Measurements from ENCODE around the gene SELENOT.
"Not testable (repeated sequence)": the region's sequence is repeated elsewhere in the genome, so short reads cannot be mapped to it uniquely, and the experiment has no call there.

Gene SELENOT

DNA sequence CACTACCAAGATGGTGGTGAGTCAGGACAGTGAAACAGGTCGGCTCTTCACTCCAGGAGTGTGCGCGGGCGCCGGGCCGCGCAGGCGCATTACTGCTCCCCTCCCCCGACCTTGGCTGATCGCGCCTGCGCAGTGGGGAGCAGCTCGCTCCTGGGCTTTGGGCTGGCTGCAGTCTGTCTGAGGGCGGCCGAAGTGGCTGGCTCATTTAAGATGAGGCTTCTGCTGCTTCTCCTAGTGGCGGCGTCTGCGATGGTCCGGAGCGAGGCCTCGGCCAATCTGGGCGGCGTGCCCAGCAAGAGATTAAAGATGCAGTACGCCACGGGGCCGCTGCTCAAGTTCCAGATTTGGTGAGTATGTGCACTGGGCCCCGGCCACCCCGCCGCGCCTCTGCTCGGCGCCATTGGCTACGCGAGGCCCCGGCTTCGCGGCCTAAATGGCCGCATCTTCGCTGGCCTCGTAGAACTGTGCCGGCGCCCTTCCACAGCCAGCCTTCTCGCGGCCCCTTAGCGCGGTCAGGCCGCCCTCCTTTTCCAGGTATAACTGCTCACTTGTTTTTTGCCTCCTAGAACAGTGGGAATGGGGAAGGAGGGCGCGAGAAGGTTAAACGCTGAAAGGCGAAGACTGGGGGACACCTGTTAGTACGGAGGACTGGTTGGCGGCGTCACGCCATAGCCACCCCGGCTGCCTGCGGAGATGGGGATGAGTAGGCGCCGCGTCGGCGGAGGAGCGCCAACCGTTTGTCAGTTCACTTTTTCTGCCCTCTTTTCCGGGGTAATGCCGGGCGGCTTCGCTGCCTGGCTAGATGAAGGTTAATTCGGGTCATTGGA, at the start of gene SELENOT:
Gene SELENOT, plus strand, starts transcription at position 169 of the 827 bp plus-strand sequence. Its CDS starts 42 bp downstream, at position 211.
- peak; percentile 94 for DNase-seq

GRCh38 chr3:150555859-150556436, 47.2 kb upstream of the SELENOT start:
- DNase-seq, result no peak

DNA sequence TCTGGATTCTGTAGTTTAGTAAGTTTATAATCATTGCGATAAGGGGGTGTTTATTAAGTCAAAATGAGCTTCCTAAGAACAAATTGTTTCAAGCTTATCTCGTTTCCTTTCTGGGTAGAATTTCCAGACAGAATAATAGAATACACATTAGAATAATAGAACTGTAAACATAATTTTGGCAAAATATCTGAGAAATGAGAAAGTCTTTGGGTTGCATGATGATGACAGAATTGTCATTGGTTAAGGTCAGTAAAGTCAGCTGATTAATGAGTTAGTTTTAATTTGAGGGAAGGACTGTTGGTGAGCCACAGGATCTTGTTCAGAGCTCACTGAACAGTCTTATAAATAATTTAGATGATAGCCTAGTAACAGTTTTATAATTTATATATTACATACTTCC, 46.3 kb upstream of the SELENOT start:
- no peak for DNase-seq

GRCh38 chr3:150557725-150558124, 45.4 kb upstream of the SELENOT start:
- DNase-seq, result no peak

GRCh38 chr3:150564243-150564642, 38.9 kb upstream of the SELENOT start:
- no peak for DNase-seq

DNA sequence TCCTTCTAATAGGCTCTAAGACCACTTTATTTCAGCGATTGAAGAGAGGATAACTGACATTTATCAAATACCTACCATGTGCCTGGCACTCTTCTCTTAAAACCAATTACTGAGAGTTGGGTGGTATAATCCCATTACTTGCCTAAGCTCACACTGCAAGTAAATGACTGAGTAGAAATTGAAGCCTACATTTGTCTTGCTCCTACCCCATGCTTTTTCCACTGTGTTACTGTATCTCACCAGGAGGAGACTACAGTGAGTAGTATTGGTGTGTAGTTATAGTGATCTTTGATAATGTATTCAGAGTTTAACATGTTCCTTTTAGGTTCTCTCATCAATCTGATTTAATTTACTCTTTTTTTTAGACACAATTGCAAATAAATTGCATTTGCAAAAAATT, 35.8 kb upstream of the SELENOT start:
- DNase-seq, result no peak

DNA sequence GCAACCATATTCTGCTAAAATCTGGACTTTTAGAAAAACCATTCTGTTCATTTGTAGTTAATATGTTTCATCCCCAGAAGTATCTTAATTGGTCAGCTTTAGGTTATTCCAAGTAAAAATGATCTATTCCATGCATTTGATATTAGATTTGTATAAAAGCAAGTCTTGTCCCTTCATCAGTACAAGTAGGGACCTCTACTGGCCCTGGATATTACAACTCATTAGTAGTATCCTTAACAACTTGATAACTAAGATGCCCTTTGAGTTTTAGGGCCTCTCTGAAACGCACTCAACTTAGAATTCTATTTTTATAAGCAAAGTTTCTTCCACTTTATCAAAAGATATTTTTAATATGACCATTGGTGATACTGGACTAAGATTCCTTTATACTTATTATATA, 25.3 kb upstream of the SELENOT start:
- no peak for DNase-seq

DNA sequence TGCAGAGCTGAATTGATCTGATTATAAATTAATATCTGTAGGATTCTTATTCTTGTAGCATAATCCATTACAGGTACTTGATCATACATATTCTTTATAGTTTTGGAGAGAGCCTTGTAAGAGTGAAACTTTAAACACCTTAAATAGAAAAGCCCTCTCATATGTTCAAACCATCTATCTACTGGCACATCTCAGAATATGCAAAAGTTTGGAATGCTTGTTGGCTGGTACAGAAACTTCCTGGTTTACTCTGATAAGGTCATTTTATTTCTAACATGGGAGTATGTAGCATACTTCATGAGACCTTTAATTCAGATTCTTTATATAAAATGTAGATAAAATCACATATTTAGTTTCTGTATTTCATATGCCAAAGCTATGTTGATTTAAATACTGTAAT, 21.9 kb upstream of the SELENOT start:
- DNase-seq, result no peak

DNA sequence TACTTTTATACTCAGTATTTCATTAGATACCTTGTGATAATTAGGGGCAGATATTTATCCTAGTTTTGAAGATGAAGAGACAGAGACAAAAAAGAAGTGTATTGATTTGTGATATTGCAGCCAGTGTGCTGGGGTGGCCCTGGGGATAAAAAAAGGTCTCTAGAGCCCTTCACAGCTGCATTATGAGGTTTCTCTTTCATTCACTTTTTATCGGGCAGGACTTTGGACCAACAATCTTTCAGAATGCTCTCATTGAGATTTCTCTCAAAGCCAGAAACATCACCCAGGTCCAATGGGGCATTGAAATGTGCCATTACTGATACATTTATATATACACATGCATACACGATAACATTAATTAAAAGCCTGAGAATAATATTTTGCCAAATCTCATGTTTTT, 20.5 kb upstream of the SELENOT start:
- no peak for DNase-seq

DNA sequence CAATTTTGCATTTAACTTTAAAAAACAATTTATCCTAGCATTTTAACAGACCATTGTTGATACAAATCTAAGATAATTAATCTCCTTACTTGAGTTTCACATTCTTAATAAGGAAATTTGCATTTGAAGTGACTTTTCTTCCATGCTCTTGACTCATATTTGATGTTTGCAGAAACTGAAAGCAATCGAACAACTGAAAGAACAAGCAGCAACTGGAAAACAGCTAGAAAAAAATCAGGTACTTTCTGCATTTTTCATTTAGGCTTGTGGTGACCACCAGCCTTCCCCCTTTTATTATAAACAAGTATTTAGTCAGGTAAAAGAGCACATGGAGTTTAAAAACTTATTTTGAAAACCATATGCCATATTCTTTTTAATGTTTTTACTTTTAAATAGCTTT, 20.1 kb upstream of the SELENOT start:
- DNase-seq, result no peak

GRCh38 chr3:150588027-150588830, 14.9 kb upstream of the SELENOT start:
- DNase-seq, result no peak

DNA sequence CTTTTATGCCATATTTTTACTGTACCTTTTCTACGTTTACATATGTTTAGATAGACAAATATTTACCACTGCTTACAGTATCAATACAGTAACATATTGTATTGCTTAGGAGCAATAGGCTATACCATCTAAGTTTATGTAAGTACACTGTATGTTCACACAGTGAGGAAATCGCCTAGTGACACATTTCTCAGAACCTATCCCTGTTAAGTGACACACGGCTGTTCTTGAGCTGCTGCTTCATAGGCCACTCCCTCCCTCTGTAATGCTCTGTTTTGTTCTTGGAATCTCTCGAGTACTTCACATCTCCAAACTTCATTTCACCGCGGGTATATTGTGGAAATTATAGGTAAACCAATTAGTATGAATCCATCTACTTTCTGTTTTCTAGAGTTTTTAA, 13.4 kb upstream of the SELENOT start:
- no peak for DNase-seq

- no peak for DNase-seq
Measured at GRCh38 chr3:150594150-150594549, 9.0 kb upstream of the SELENOT start.

DNA sequence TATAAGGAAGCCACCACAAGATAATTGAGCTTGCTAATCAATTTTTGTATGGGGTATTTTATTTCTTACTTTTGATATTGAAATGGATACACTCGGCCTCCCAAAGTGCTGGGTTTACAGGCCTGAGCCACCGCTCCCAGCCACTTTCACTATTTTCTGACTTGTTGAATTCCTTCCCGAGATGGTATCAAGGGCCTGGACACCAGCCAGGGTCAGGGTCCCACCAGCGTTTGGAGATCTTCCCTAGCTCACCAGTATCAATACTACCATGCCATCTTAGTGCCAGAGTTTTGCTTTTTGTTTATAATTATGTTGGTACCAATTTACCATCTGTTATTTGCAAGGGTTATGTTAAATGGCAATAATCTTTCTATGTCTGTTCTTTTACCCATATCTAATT, 5.5 kb upstream of the SELENOT start:
- DNase-seq, result no peak

GRCh38 chr3:150599611-150600297, 3.4 kb upstream of the SELENOT start:
- DNase-seq, result no peak

DNA sequence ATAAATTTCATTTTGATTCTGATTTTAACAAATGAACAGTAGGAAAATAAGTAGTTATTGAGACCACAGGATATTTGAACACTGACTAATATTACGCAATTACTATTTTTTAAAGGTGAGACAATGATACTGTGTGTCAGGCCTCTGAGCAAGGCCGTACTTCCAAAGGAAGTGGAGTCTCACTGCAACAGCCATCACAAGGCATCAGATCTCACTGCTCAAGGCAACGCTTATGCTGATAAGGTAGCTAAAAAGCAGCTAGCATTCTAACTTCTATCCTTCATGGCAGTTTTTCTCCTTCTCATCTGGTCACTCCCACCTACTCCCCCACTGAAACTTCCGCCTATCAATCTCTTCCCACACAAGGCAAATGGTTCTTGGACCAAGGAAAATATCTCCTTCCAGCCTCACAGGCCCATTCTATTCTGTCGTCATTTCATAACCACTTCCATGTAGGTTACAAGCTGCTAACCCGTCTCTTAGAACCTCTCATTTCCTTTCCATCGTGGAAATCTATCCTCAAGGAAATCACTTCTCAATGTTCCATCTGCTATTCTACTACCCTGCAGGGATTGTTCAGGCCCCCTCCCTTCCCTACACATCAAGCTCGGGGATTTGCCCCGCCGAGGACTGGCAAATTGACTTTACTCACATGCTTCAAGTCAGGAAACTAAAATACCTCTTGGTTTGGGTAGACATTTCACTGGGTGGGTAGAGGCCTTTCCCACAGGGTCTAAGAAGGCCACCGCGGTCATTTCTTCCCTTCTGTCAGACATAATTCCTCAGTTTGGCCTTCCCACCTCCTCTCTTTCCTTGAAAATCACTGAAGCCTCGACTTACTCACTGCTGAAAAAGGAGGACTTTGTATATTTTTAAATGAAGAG, 2.2 kb upstream of the SELENOT start:
- not testable (repeated sequence) for DNase-seq

DNA sequence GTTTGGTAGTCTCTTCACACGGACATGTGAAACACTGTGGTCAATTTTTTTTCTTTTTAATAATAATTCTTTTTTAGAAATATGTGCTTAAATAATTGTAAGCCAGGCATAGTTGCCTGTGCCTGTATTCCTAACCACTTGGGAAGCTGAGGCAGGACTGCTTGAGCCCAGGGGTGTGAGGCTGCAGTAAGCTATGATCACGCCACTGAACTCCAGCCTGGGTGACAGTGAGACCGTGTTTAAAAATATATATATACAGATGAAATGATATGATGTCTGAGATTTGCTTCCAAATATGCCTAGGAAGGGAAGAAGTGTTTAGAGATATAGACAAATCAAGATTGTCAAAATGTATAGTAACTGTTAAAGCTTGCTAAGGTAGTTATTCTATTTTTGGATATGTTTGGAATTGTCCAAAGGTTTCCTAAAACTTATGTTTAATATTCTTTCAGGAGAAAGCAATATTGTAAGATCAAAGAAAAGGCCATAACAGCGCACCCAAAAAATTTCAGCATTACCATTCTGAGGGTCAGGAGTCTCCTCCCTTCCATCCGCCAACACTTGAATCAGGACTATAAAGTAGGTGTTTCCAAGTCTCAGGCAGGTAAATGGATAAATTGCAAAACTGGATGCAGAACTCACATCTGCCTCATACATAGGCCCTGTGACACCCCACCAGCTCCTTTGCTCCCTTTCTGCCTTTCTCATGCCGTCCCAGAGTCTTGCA, 532 bp upstream of the SELENOT start:
- no peak for DNase-seq

DNA sequence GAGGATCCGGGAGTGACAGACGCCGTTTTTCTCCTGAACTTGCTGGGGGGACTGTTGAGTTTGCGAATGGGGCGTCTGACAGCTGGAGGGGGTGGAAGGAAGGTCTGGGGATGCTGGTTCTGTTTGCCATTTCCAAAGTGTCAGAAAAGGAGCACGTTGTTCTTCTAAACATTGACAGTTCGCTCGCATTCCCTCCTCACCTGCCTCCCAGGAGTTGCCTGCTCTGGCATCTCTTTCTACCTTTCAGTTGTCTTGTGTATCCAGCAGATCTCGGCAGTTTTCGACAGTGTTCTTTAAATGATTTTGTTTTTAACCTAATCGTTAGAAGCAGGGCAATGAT, 829 bp downstream of the SELENOT start:
- DNase-seq, result no peak

DNA sequence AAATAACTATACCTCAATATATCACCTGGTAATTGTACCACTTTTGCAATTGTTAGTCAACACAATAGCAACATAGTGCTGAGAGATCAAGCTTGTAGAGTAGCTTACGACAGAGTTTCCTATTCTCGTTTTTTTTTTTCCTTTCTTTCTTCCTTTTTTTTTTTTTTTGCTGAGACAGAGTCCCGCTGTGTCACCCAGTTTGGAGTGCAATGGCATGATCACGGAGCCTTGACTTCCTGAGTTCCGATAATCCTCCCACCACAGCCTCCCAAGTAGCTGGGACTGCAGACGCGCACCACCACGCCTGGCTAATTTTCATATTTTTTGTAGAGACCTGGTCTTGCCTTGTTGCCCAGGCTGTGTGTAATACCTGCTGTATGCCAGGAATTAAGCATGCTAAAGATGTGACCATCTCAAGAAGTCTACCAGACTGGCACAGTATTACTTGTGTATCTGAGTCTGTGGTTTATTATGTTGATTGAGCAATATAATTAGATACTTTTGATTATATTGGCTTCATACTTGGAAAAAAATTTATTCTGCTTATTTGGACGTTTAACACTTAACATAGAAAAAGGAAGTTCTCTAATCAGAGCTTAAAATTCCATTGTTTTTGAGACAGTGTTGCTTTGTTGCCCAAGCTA, 3.0 kb downstream of the SELENOT start:
- DNase-seq, result no peak

DNA sequence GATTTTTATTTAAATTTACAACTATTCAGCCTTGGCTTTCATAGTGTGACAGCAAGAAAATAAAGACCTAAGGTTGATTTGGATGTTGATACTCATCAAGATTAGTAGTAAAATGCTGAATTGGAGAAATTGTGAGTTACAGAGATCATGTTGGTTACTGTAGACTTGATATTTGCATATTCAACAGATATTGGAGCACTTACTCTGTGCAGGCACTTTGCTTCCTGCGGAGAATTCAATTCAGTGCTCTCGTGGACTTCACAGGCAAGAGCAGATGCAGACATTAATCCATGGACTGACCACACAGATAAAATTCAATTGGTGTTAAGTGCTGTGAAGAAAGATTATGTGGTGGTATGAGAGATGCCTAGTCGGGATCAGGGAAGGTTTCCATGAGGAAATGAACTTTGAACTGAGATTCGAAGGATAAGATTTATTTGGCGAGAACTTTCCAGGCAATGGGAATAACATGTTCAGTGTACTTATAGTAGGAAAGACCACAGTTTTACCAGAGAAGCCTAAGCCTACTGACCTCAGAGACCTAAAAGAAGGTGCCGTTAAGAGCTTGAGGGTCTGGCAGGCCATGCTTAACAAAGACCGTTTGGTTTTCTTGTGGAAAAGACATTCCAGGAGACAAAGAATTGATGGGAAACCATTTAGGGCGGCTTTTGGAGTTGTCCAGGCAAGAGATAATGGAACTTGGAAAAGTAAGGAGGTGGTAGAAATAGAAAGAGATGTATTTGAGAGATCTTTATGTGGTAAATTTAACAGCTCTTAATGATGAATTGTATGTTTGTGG, 4.3 kb downstream of the SELENOT start:
- no peak for DNase-seq

Measured in stimulated activated CD4-positive, alpha-beta T cell treated with anti-CD3 and anti-CD28 coated beads, Interleukin-1b, Interleukin-23, amount 100 ng/mL, for 48 hours (primary cell).